Activated CD8-positive, alpha-beta T cell treated with anti-CD3 and anti-CD28 coated beads for 36 hours (primary cell): Measurements from ENCODE around the gene ITPRIPL2. TPM values are rescaled to one million over a fixed set of nuclear protein-coding genes. Genes with fewer than 3 reads are reported as not detected.

Experiments
- ATAC-seq: fragments of 200-7000 bp; cut with Tn5 transposase; one replicate; pipeline ENCODE4 v1.10.0; 2021; ENCODE audit warnings: mild to moderate bottlenecking, moderate library complexity
- CTCF ChIA-PET: fragments of 350-600 bp; sonication (Branson Sonifier 250); formaldehyde crosslinking; loops from one replicate; lab custom pipeline; 2021; ENCODE audit warnings: antibody characterized with exemption; lab: Charles Lee
- POLR2A ChIA-PET: fragments of 350-600 bp; sonication (Branson Sonifier 250); formaldehyde crosslinking; loops from one replicate; lab custom pipeline; 2021; ENCODE audit warnings: antibody characterized with exemption; lab: Charles Lee
- DNase-seq: peaks from one replicate; pipeline ENCODE4 v3.0.0-alpha.2; 2020
- H3K27ac Mint-ChIP-seq: one replicate; pipeline ENCODE4 v1.8.0; 2021; ENCODE audit warnings: mild to moderate bottlenecking, mixed read lengths
- H3K27me3 Mint-ChIP-seq: one replicate; pipeline ENCODE4 v1.8.0; 2021; ENCODE audit warnings: mixed read lengths
- H3K36me3 Mint-ChIP-seq: one replicate; pipeline ENCODE4 v1.8.0; 2021; ENCODE audit warnings: low read depth, mixed read lengths
- H3K4me1 Mint-ChIP-seq: one replicate; pipeline ENCODE4 v1.8.0; 2021; ENCODE audit warnings: low read depth, mixed read lengths
- H3K4me3 Mint-ChIP-seq: one replicate; pipeline ENCODE4 v1.8.0; 2021; ENCODE audit warnings: mild to moderate bottlenecking, moderate library complexity, mixed read lengths
- H3K9me3 Mint-ChIP-seq: one replicate; pipeline ENCODE4 v1.8.0; 2021; ENCODE audit warnings: mixed read lengths
- intact Hi-C: fragments of 100-400 bp; cut with micrococcal nuclease; formaldehyde crosslinking; loops from one replicate; pipeline ENCODE4 v1.10.0; 2022
- total RNA-seq, 2 experiments: library from RNA; stranded (reverse); gene quantifications; one replicate each; pipeline ENCODE4 v1.2.3, GENCODE V29; 2021
- TF ChIP-seq, protein P1 (sequence below): fragments of 200-600 bp; IDR thresholded peaks from one replicate; pipeline ENCODE4 v1.8.0; 2022; ENCODE audit warnings: antibody characterized with exemption, mild to moderate bottlenecking

The ITPRIPL2 gene
- total RNA-seq, 2 experiments from 2014 or later = 1.3 to 1.9 TPM

GRCh38 chr16:19138601-19139000 lies 24.8 kb downstream of the ITPRIPL2 start:
- no peaks in the 10 kb centered on the region for H3K4me1 Mint-ChIP-seq
- POLR2A ChIA-PET = no interaction called here

GRCh38 chr16:19139436-19140091 lies 25.8 kb downstream of the ITPRIPL2 start:
- DNase-seq (no peak), ATAC-seq (no peak)
- no peak overlapping the region for H3K27ac Mint-ChIP-seq
- intact Hi-C loops = no loop called here
- TF ChIP-seq, protein P1, sequence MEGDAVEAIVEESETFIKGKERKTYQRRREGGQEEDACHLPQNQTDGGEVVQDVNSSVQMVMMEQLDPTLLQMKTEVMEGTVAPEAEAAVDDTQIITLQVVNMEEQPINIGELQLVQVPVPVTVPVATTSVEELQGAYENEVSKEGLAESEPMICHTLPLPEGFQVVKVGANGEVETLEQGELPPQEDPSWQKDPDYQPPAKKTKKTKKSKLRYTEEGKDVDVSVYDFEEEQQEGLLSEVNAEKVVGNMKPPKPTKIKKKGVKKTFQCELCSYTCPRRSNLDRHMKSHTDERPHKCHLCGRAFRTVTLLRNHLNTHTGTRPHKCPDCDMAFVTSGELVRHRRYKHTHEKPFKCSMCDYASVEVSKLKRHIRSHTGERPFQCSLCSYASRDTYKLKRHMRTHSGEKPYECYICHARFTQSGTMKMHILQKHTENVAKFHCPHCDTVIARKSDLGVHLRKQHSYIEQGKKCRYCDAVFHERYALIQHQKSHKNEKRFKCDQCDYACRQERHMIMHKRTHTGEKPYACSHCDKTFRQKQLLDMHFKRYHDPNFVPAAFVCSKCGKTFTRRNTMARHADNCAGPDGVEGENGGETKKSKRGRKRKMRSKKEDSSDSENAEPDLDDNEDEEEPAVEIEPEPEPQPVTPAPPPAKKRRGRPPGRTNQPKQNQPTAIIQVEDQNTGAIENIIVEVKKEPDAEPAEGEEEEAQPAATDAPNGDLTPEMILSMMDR = no peak
- H3K4me3 Mint-ChIP-seq = no peak overlapping the region
- no peaks in the 10 kb centered on the region for H3K36me3 Mint-ChIP-seq
- no peaks in the 10 kb centered on the region for H3K9me3 Mint-ChIP-seq
- no peaks in the 10 kb centered on the region for H3K4me1 Mint-ChIP-seq
- peaks cover 16% of the 10 kb centered on the region for H3K27me3 Mint-ChIP-seq
- ChIA-PET POLR2A (no interaction called here), CTCF (interaction anchor here (1.0 kb wide), 2 partner anchors 54 to 363 kb away, joined by 3 to 5 read pairs; no protein-coding TSS in a partner anchor)

More at GRCh38 chr16:19138601-19139000, 24.8 kb downstream of the ITPRIPL2 start:
- intact Hi-C loops = no loop called here
- Mint-ChIP-seq H3K36me3 (no peaks in the 10 kb centered on the region), H3K9me3 (no peaks in the 10 kb centered on the region), H3K27ac (no peak overlapping the region), H3K4me3 (no peak overlapping the region), H3K27me3 (peaks cover 14% of the 10 kb centered on the region)
- CTCF ChIA-PET = no interaction called here
- no peak for DNase-seq
- TF ChIP-seq, protein P1 = no peak
- no peak for ATAC-seq

GRCh38 chr16:19140396-19140795 lies 26.6 kb downstream of the ITPRIPL2 start:
- Mint-ChIP-seq H3K4me3 (no peak overlapping the region), H3K9me3 (no peaks in the 10 kb centered on the region), H3K36me3 (no peaks in the 10 kb centered on the region), H3K27me3 (peaks cover 20% of the 10 kb centered on the region), H3K4me1 (no peaks in the 10 kb centered on the region), H3K27ac (no peak overlapping the region)
- TF ChIP-seq, protein P1 = no peak
- DNase-seq = no peak
- intact Hi-C loops = no loop called here
- POLR2A ChIA-PET = no interaction called here
- CTCF ChIA-PET = interaction anchor here (1.0 kb wide), 1 partner anchor 54 kb away, joined by 5 read pairs; no protein-coding TSS in a partner anchor
- ATAC-seq = no peak

- DNase-seq (no peak), ATAC-seq (no peak)
- Mint-ChIP-seq H3K27ac (no peak overlapping the region), H3K36me3 (no peaks in the 10 kb centered on the region), H3K4me1 (no peaks in the 10 kb centered on the region), H3K4me3 (no peak overlapping the region), H3K27me3 (peaks cover 19% of the 10 kb centered on the region), H3K9me3 (no peaks in the 10 kb centered on the region)
- ChIA-PET POLR2A (no interaction called here), CTCF (no interaction called here)
- intact Hi-C loops = no loop called here
- TF ChIP-seq, protein P1 = no peak
Measured at GRCh38 chr16:19142939-19143598, 29.3 kb downstream of the ITPRIPL2 start.

- Mint-ChIP-seq H3K36me3 (no peaks in the 10 kb centered on the region), H3K4me3 (no peak overlapping the region), H3K27me3 (peaks cover 20% of the 10 kb centered on the region), H3K27ac (no peak overlapping the region), H3K4me1 (no peaks in the 10 kb centered on the region), H3K9me3 (peaks cover 2% of the 10 kb centered on the region)
- ChIA-PET CTCF (interaction anchor here (2.4 kb wide), 1 partner anchor 58 kb away, joined by 13 read pairs; no protein-coding TSS in a partner anchor), POLR2A (no interaction called here)
- no peak for ATAC-seq
- TF ChIP-seq, protein P1 = no peak
- no peak for DNase-seq
- intact Hi-C loops = no loop called here
Measured at GRCh38 chr16:19143599-19143956, 29.8 kb downstream of the ITPRIPL2 start.
